A673 (cell line): ENCODE measurements around the gene FAM229B.

Experiments
- EZH2 ChIP-seq: fragments of 200-600 bp; sonication (generic); IDR thresholded peaks from 2 replicates; pipeline ENCODE4 v1.6.1; 2017; ENCODE audit warnings: borderline replicate concordance, low read depth, mild to moderate bottlenecking, mixed read lengths, antibody characterized with exemption, low read length; ENCODE audit not compliant: poor library complexity, severe bottlenecking
- TF ChIP-seq, protein P1 (sequence below): fragments of 300-800, 200-600 bp; sonication (generic); conservative IDR thresholded peaks from 2 replicates; pipeline ENCODE4 v1.5.1; 2017; ENCODE audit warnings: low read depth, mild to moderate bottlenecking, antibody characterized with exemption, low read length, moderate library complexity, mixed read lengths

DNA sequence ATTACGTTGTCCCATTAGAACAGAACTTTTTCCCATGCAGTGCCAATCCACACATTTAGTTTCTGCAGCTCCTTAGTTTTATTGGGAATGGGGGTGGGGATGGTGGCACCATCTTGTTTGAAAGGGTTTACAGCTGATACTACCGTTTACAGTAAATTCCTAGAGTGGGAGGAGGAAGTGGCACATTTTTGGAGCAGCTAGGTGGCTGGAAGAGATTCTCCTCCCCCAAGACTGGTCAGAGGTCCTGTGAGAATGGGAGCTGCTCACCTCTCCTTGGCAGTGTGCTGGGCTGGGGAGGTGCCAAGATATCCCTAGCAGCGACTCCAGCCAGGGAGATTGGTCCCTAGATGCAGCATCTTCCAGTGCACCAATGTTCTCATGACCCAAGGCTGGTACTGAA lies 45.9 kb upstream of the FAM229B start:
- no peak for TF ChIP-seq EZH2
- TF ChIP-seq, protein P1, sequence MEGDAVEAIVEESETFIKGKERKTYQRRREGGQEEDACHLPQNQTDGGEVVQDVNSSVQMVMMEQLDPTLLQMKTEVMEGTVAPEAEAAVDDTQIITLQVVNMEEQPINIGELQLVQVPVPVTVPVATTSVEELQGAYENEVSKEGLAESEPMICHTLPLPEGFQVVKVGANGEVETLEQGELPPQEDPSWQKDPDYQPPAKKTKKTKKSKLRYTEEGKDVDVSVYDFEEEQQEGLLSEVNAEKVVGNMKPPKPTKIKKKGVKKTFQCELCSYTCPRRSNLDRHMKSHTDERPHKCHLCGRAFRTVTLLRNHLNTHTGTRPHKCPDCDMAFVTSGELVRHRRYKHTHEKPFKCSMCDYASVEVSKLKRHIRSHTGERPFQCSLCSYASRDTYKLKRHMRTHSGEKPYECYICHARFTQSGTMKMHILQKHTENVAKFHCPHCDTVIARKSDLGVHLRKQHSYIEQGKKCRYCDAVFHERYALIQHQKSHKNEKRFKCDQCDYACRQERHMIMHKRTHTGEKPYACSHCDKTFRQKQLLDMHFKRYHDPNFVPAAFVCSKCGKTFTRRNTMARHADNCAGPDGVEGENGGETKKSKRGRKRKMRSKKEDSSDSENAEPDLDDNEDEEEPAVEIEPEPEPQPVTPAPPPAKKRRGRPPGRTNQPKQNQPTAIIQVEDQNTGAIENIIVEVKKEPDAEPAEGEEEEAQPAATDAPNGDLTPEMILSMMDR, result no peak
